ENCODE measurements around the gene CAPN5.

- TF ChIP-seq CTCF (IDR thresholded peaks at IDR 0.05; ENCODE audit: low read depth, low read length) (no peak), EZH2phosphoT487 (IDR thresholded peaks at IDR 0.05; ENCODE audit: low read depth) (no peak)
Measured at GRCh38 chr11:77096591-77097019, 29.8 kb downstream of the CAPN5 start.

Data from OCI-LY3 (cell line).